Hepatocyte (in vitro differentiated cells): ENCODE measurements around the gene ZNF638.

Experiments
- EZH2 ChIP-seq: fragments of 200-600 bp; sonication (generic); IDR thresholded peaks from 2 replicates; pipeline ENCODE4 v1.6.1; 2016; ENCODE audit warnings: antibody characterized with exemption, mild to moderate bottlenecking, borderline replicate concordance
- EZH2phosphoT487 ChIP-seq: fragments of 200-600 bp; sonication (generic); IDR thresholded peaks from one replicate; pipeline ENCODE4 v1.6.1; 2018; ENCODE audit warnings: antibody characterized with exemption, mild to moderate bottlenecking, low read depth, moderate library complexity; ENCODE audit not compliant: unreplicated experiment, severe bottlenecking
- TF ChIP-seq, protein P1 (sequence below): fragments of 200-600 bp; sonication (generic); IDR thresholded peaks from 2 replicates; pipeline ENCODE4 v1.5.1; 2016; ENCODE audit warnings: antibody characterized with exemption, mild to moderate bottlenecking; ENCODE audit not compliant: poor library complexity

DNA sequence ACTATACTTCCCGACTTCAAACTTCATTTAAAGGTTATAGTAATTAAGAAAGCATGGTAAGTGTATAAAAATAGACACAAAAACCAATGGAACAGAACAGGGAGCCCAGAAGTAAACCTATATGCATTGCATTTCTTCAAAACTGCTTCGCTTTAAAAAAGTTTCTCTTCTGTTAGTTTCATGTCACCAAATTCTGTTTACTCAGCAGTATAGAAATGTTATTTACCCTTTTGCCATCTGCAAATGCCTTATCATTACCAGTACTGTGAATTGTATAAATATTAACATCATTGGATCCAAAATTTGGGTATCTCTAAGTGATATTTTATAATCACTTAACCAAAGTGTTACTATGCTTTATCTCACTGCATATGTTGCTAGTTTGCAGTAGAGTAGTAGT, 45.9 kb upstream of the ZNF638 start:
- TF ChIP-seq, protein P1, sequence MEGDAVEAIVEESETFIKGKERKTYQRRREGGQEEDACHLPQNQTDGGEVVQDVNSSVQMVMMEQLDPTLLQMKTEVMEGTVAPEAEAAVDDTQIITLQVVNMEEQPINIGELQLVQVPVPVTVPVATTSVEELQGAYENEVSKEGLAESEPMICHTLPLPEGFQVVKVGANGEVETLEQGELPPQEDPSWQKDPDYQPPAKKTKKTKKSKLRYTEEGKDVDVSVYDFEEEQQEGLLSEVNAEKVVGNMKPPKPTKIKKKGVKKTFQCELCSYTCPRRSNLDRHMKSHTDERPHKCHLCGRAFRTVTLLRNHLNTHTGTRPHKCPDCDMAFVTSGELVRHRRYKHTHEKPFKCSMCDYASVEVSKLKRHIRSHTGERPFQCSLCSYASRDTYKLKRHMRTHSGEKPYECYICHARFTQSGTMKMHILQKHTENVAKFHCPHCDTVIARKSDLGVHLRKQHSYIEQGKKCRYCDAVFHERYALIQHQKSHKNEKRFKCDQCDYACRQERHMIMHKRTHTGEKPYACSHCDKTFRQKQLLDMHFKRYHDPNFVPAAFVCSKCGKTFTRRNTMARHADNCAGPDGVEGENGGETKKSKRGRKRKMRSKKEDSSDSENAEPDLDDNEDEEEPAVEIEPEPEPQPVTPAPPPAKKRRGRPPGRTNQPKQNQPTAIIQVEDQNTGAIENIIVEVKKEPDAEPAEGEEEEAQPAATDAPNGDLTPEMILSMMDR = no peak
- TF ChIP-seq EZH2 (no peak), EZH2phosphoT487 (no peak)
